H9 (cell line): ENCODE data around the gene RNF149. TPM values are rescaled to one million over a fixed set of nuclear protein-coding genes. Genes with fewer than 3 reads are reported as not detected.

Experiments
- DNase-seq: peaks from one replicate; pipeline ENCODE4 v3.0.0-alpha.2; 2017
- H2AFZ ChIP-seq: one replicate; pipeline ENCODE4 v1.6.1; 2013; ENCODE audit warnings: mild to moderate bottlenecking, low read length, control low read depth, moderate library complexity
- H2AK5ac ChIP-seq: 2 replicates; pipeline ENCODE4 v1.6.1; 2013; ENCODE audit warnings: low read length, control low read depth, mixed read lengths; ENCODE audit not compliant: insufficient read length
- H2BK120ac ChIP-seq: one replicate; pipeline ENCODE4 v1.6.1; 2013; ENCODE audit warnings: low read depth, mild to moderate bottlenecking, low read length, control low read depth, inconsistent platforms; ENCODE audit not compliant: poor library complexity, severe bottlenecking
- H2BK12ac ChIP-seq: 2 replicates; pipeline ENCODE4 v1.6.1; 2013; ENCODE audit warnings: low read length, control low read depth, mixed read lengths, low read depth; ENCODE audit not compliant: insufficient read length
- H2BK15ac ChIP-seq: 2 replicates; pipeline ENCODE4 v1.6.1; 2013; ENCODE audit warnings: low read depth, low read length, control low read depth
- H2BK20ac ChIP-seq: one replicate; pipeline ENCODE4 v1.6.1; 2013; ENCODE audit warnings: low read depth, mild to moderate bottlenecking, low read length, control low read depth, inconsistent platforms; ENCODE audit not compliant: poor library complexity, severe bottlenecking
- H2BK5ac ChIP-seq: 2 replicates; pipeline ENCODE4 v1.6.1; 2013; ENCODE audit warnings: low read length, control low read depth, mixed read lengths; ENCODE audit not compliant: insufficient read length
- H3K14ac ChIP-seq: 2 replicates; pipeline ENCODE4 v1.6.1; 2013; ENCODE audit warnings: low read length, control low read depth; ENCODE audit not compliant: insufficient read depth
- H3K18ac ChIP-seq: 2 replicates; pipeline ENCODE4 v1.6.1; 2013; ENCODE audit warnings: low read depth, mild to moderate bottlenecking, mixed read lengths, low read length, control low read depth; ENCODE audit not compliant: insufficient read length
- H3K23ac ChIP-seq: 2 replicates; pipeline ENCODE4 v1.6.1; 2013; ENCODE audit warnings: low read length, control low read depth, mixed read lengths, low read depth; ENCODE audit not compliant: insufficient read length
- H3K23me2 ChIP-seq: 2 replicates; pipeline ENCODE4 v1.6.1; 2013; ENCODE audit warnings: low read depth, mild to moderate bottlenecking, mixed read lengths, low read length, control low read depth; ENCODE audit not compliant: insufficient read length, poor library complexity, severe bottlenecking
- H3K27ac ChIP-seq: 2 replicates; pipeline ENCODE4 v1.5.1; 2013; ENCODE audit warnings: low read length, control low read depth, mixed read lengths, low read depth; ENCODE audit not compliant: insufficient read length
- H3K27me3 ChIP-seq: 2 replicates; pipeline ENCODE4 v1.6.1; 2013; ENCODE audit warnings: low read length, control low read depth, inconsistent platforms; ENCODE audit not compliant: insufficient read depth
- H3K4ac ChIP-seq: 2 replicates; pipeline ENCODE4 v1.6.1; 2013; ENCODE audit warnings: low read depth, mild to moderate bottlenecking, control low read depth, inconsistent platforms, low read length, moderate library complexity
- H3K4me1 ChIP-seq: 2 replicates; pipeline ENCODE4 v1.6.1; 2013; ENCODE audit warnings: low read length, control low read depth, inconsistent platforms; ENCODE audit not compliant: insufficient read depth
- H3K4me2 ChIP-seq: 2 replicates; pipeline ENCODE4 v1.6.1; 2013; ENCODE audit warnings: low read length, control low read depth, mixed read lengths; ENCODE audit not compliant: insufficient read length, insufficient read depth
- H3K56ac ChIP-seq: 2 replicates; pipeline ENCODE4 v1.6.1; 2013; ENCODE audit warnings: low read depth, mild to moderate bottlenecking, mixed read lengths, low read length, control low read depth; ENCODE audit not compliant: insufficient read length
- H3K79me1 ChIP-seq: 2 replicates; pipeline ENCODE4 v1.6.1; 2013; ENCODE audit warnings: low read depth, mild to moderate bottlenecking, moderate library complexity, low read length, control low read depth, inconsistent platforms; ENCODE audit not compliant: insufficient read depth, poor library complexity, severe bottlenecking
- H3K79me2 ChIP-seq: 2 replicates; pipeline ENCODE4 v1.6.1; 2013; ENCODE audit warnings: low read length, control low read depth, inconsistent platforms; ENCODE audit not compliant: insufficient read depth
- H3K9ac ChIP-seq: 2 replicates; pipeline ENCODE4 v1.6.1; 2013; ENCODE audit warnings: low read length, control low read depth, mixed read lengths; ENCODE audit not compliant: insufficient read length; ENCODE audit errors: extremely low read depth
- H3K9me3 ChIP-seq: one replicate; pipeline ENCODE4 v1.6.1; 2013; ENCODE audit warnings: low read depth, low read length, inconsistent platforms; ENCODE audit not compliant: control insufficient read depth
- H3T11ph ChIP-seq: one replicate; pipeline ENCODE4 v1.6.1; 2013; ENCODE audit warnings: mild to moderate bottlenecking, low read length, control low read depth, inconsistent platforms
- H4K20me1 ChIP-seq: one replicate; pipeline ENCODE4 v1.6.1; 2013; ENCODE audit not compliant: control insufficient read depth, insufficient read length, insufficient read depth
- H4K5ac ChIP-seq: 2 replicates; pipeline ENCODE4 v1.6.1; 2013; ENCODE audit warnings: low read depth, mild to moderate bottlenecking, mixed read lengths, low read length, control low read depth; ENCODE audit not compliant: insufficient read length
- H4K8ac ChIP-seq: replicated peaks from 2 replicates; pipeline ENCODE4 v1.6.1; 2013; ENCODE audit warnings: low read length, control low read depth, mixed read lengths, low read depth; ENCODE audit not compliant: insufficient read length
- H4K91ac ChIP-seq: 2 replicates; pipeline ENCODE4 v1.6.1; 2013; ENCODE audit warnings: low read depth, mild to moderate bottlenecking, moderate library complexity, mixed read lengths, low read length, control low read depth; ENCODE audit not compliant: insufficient read length
- H3K27ac Mint-ChIP-seq, 3 experiments: 2 replicates in 2 of 3; 3 replicates in 1 of 3; pipeline ENCODE4 v1.8.0; 2020 to 2021; ENCODE audit warnings: mixed read lengths in 3 of 3, mild to moderate bottlenecking in 1 of 3, moderate library complexity in 1 of 3
- H3K27me3 Mint-ChIP-seq: 2 replicates; pipeline ENCODE4 v1.8.0; 2021; ENCODE audit warnings: low read depth, mild to moderate bottlenecking, moderate library complexity, mixed read lengths
- H3K36me3 Mint-ChIP-seq, 3 experiments: 2 replicates in 2 of 3; 3 replicates in 1 of 3; pipeline ENCODE4 v1.8.0; 2020 to 2021; ENCODE audit warnings: low read depth in 3 of 3, mixed read lengths in 3 of 3; ENCODE audit not compliant: insufficient read depth in 1 of 3
- H3K4me1 Mint-ChIP-seq, 2 experiments: 2 replicates each; pipeline ENCODE4 v1.8.0; 2020; ENCODE audit warnings: mixed read lengths in 2 of 2
- H3K4me3 Mint-ChIP-seq, 2 experiments: 2 replicates in 1 of 2; 3 replicates in 1 of 2; pipeline ENCODE4 v1.8.0; 2020 to 2021; ENCODE audit warnings: mild to moderate bottlenecking in 2 of 2, mixed read lengths in 2 of 2, moderate library complexity in 1 of 2
- H3K9me3 Mint-ChIP-seq, 2 experiments: 2 replicates in 1 of 2; 3 replicates in 1 of 2; pipeline ENCODE4 v1.8.0; 2020; ENCODE audit warnings: mild to moderate bottlenecking in 2 of 2, mixed read lengths in 2 of 2, moderate library complexity in 1 of 2
- WGBS: extraction: QIAGEN DNeasy Blood & Tissue Kit; methylation state at CpG from one replicate; pipeline ENCODE4 v1.1.7; 2013; ENCODE audit warnings: missing lambda C conversion rate, low lambda C conversion rate, mixed read lengths; ENCODE audit not compliant: insufficient read length; ENCODE audit errors: extremely low coverage; 5-methylcytosine and 5-hydroxymethylcytosine counted together
- total RNA-seq: library from RNA; stranded (reverse); gene quantifications from 2 replicates; pipeline ENCODE4 v1.2.1, GENCODE V29; 2021
- TF ChIP-seq, protein P1 (sequence below): fragments of 200-600 bp; sonication (generic); conservative IDR thresholded peaks from 3 replicates; pipeline ENCODE4 v1.8.0; 2021; ENCODE audit warnings: antibody characterized with exemption, mild to moderate bottlenecking

RNF149 gene
- total RNA-seq, 1 experiment from 2014 or later: 18.0 TPM

DNA sequence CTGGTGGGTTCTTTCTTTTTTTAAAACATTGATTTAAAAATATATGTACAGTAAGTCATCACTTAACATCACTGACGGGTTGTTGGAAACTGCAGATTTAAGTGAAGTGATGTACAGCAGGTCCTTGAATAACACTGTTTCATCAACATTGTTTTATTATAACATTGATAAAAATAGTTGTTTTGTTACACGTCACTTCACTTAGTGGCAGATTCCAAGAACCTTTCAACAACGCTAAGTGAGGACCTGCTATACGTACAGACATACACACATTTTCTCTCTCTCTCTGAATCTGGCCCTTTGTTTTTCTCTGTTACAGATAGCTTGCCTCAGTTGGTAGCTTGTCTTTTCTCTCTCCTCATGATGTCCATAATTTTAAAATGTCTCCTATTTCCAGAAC is 46.4 kb downstream of the RNF149 start:
- TF ChIP-seq, protein P1, sequence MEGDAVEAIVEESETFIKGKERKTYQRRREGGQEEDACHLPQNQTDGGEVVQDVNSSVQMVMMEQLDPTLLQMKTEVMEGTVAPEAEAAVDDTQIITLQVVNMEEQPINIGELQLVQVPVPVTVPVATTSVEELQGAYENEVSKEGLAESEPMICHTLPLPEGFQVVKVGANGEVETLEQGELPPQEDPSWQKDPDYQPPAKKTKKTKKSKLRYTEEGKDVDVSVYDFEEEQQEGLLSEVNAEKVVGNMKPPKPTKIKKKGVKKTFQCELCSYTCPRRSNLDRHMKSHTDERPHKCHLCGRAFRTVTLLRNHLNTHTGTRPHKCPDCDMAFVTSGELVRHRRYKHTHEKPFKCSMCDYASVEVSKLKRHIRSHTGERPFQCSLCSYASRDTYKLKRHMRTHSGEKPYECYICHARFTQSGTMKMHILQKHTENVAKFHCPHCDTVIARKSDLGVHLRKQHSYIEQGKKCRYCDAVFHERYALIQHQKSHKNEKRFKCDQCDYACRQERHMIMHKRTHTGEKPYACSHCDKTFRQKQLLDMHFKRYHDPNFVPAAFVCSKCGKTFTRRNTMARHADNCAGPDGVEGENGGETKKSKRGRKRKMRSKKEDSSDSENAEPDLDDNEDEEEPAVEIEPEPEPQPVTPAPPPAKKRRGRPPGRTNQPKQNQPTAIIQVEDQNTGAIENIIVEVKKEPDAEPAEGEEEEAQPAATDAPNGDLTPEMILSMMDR: no peak
- Histone ChIP-seq H3K4me2 (no peak overlapping the region), H3K18ac (no peak overlapping the region), H2BK15ac (no peak overlapping the region), H3K56ac (no peak overlapping the region), H4K20me1 (no peaks in the 10 kb centered on the region), H3K4ac (no peak overlapping the region), H3T11ph (no peak overlapping the region), H3K9ac (no peak overlapping the region), H4K91ac (no peak overlapping the region), H4K5ac (no peak overlapping the region), H4K8ac (no peak overlapping the region), H3K79me1 (no peaks in the 10 kb centered on the region), H2AFZ (no peak overlapping the region), H3K23me2 (no peaks in the 10 kb centered on the region), H3K27me3 (no peaks in the 10 kb centered on the region), H3K23ac (no peak overlapping the region), H2BK5ac (no peak overlapping the region), H3K9me3 (no peaks in the 10 kb centered on the region), H3K79me2 (peaks cover 2% of the 10 kb centered on the region; the same call in 1 of the 2 replicates), H2BK120ac (no peak overlapping the region), H2BK12ac (no peak overlapping the region), H3K27ac (no peak overlapping the region), H2AK5ac (no peak overlapping the region), H2BK20ac (no peak overlapping the region), H3K14ac (no peak overlapping the region), H3K4me1 (no peaks in the 10 kb centered on the region)
- Mint-ChIP-seq H3K36me3 (peaks cover 35 to 73% (median 55%) of the 10 kb centered on the region in 3 experiments; a peak in 6 of 7 replicates), H3K9me3 (no peaks in the 10 kb centered on the region), H3K4me3 (no peak overlapping the region), H3K27ac (no peak overlapping the region), H3K27me3 (no peaks in the 10 kb centered on the region), H3K4me1 (peaks cover 8 to 16% of the 10 kb centered on the region in 2 experiments)
- no CpG with 5 or more reads among the region's 4 CpGs for WGBS
- DNase-seq: no peak
